Muscle layer of duodenum (tissue), 2 donors: ENCODE data around the gene LRRC8E.
A peak's percentile ranks its signal among the peaks of the same experiment; 100 is the strongest.

Experiments used
- H3K27ac ChIP-seq: one replicate; pipeline ENCODE4 v1.7.0; 2013; ENCODE audit warnings: mild to moderate bottlenecking, low read length
- H3K27me3 ChIP-seq: one replicate; pipeline ENCODE4 v1.7.0; 2013; ENCODE audit warnings: low read depth, mild to moderate bottlenecking, control low read depth, low read length
- H3K36me3 ChIP-seq, 2 donors: one replicate each; pipeline ENCODE4 v1.7.0; 2013; ENCODE audit warnings: low read length in 2 of 2, control low read depth in 1 of 2, mild to moderate bottlenecking in 1 of 2; ENCODE audit not compliant: insufficient read depth in 2 of 2, control insufficient read depth in 1 of 2
- H3K4me1 ChIP-seq, 2 donors: one replicate each; pipeline ENCODE4 v1.7.0; 2013; ENCODE audit warnings: low read length in 2 of 2, mild to moderate bottlenecking in 2 of 2, control low read depth in 1 of 2, moderate library complexity in 1 of 2; ENCODE audit not compliant: insufficient read depth in 2 of 2, control insufficient read depth in 1 of 2
- H3K4me3 ChIP-seq, 2 donors: one replicate each; pipeline ENCODE4 v1.7.0; 2013; ENCODE audit warnings: low read length in 2 of 2, low read depth in 1 of 2, mild to moderate bottlenecking in 1 of 2
- H3K9me3 ChIP-seq, 2 donors: one replicate each; pipeline ENCODE4 v1.7.0; 2013; ENCODE audit warnings: low read length in 2 of 2, control low read depth in 1 of 2, mild to moderate bottlenecking in 1 of 2; ENCODE audit not compliant: control insufficient read depth in 1 of 2
- donor health status: healthy.

The LRRC8E gene

DNA sequence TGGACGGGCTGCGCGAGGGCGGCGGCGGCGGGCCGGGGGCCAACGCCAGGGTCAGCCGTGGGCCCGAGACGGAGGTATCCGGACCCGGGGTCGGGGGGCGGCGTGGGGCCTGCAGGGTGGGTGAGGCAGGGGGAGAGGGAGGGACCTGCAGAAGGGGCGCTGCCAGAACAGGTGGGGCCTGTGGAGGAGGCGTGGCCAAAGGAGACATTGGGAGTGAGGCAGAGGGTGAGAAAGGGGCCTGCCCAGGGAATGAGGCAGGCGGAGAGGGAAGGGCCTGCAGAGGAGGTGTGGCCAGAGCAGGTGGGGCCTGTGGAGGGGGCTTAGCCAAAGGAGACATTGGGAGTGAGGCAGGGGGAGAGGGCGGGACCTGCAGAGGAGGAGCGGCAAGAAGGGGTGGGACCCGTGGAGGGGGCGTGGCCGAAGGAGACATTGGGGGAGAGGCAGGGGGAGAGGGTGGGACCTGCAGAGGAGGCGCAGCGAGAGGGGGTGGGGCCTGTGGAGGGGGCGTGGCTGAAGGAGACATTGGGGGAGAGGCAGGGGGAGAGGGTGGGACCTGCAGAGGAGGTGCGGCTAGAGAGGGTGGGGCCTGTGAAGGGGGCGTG, 18.3 kb upstream of the LRRC8E start:
- no peak overlapping the region for H3K27ac ChIP-seq
- H3K27me3 ChIP-seq: peaks cover 26% of the 10 kb centered on the region
- H3K36me3 ChIP-seq: no peaks in the 10 kb centered on the region
- H3K4me3 ChIP-seq: peak overlapping the region in 1 of 2 donors; percentile 61
- H3K9me3 ChIP-seq: no peaks in the 10 kb centered on the region
- peaks cover 0 to 65% of the 10 kb centered on the region in 2 donors for H3K4me1 ChIP-seq

DNA sequence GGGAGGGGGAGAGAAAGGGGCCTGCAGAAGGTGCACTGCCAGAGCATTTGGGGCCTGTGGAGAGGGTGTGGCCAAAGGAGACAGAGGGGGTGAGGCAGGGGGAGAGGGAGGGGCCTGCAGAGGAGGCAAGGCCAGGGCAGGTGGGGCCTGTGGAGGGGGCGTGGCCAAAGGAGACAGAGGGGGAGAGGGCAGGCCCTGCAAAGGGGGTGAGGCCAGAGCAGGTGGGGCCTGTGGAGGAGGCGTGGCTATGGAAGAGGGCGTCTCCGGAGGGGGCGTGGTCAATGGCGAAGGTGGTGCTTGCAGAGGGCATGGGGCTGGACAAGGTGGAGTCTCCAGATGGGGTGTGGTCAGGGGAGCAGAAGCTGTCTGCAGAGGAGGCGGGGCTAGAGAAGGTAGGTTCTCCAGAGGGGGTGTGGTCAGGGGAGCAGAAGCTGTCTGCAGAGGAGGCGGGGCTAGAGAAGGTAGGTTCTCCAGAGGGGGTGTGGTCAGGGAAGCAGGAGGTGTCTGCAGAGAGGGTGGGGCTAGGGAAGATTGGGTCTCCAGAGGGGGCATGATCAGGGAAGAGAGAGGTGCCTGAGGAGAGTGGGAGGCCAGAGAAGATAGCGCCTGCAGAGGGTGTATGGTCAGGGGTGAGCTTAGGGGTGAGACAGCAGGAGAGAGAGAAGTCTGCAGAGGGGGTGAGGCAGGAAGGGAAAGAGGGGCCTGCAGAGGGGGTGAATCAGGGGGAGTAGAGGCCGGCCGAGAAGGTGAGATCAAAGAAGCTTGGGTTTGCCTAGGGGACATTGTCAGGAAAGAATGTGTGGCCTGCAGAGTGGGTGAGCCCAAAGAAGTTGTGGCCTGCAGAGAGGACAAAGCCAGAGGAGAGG, 17.5 kb upstream of the LRRC8E start:
- Histone ChIP-seq H3K36me3 (no peaks in the 10 kb centered on the region), H3K4me3 (peak overlapping the region in 1 of 2 donors; percentile 59), H3K9me3 (no peaks in the 10 kb centered on the region), H3K4me1 (peaks cover 0 to 65% of the 10 kb centered on the region in 2 donors), H3K27ac (no peak overlapping the region), H3K27me3 (peaks cover 26% of the 10 kb centered on the region)

DNA sequence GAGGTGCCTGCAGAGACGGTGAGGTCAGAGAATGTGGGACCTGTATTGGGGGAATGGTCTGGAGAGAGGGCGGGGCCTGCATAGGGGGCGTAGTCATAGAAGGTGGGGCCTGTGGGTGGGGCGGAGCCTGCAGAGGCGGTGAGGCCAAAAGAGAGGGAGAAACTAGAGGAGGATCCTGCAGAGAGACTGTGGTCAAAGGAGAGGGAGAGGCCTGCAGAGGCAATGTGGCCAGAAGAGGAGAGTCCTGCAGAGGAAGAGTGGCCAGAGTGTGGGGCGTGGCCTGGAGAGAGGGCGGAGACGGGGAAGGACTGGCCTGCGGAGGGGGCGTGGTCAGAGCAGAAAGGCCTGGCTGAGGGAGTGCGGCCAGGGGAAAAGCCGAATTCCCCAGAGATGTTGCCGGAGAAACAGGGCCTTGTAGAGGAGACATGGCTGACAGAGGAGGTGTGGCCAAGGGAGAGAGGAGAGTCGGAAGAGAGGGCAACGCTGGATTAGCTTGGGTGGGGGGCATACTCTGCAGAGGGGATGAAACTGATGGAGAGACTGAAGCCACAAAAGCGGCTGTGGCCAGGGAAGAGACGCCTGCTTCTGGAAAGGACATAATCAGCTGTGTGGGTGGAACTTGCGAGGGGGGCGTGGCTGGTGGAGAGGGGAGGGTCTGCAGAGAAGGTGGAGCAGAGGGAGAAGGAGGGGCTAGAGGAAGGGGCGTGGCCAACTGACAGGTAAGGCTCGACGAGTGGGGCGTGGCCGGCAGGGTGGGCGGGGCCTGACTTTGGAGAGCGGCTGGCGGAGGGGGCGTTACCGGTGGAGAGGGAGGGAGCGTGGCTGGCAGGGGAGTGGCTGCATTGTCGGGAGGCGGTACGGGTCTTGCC, 16.6 kb upstream of the LRRC8E start:
- Histone ChIP-seq H3K4me3 (peak overlapping the region; percentile 48 to 59), H3K9me3 (no peaks in the 10 kb centered on the region), H3K36me3 (no peaks in the 10 kb centered on the region), H3K27ac (no peak overlapping the region), H3K27me3 (peaks cover 24% of the 10 kb centered on the region), H3K4me1 (peaks cover 0 to 65% of the 10 kb centered on the region in 2 donors)

DNA sequence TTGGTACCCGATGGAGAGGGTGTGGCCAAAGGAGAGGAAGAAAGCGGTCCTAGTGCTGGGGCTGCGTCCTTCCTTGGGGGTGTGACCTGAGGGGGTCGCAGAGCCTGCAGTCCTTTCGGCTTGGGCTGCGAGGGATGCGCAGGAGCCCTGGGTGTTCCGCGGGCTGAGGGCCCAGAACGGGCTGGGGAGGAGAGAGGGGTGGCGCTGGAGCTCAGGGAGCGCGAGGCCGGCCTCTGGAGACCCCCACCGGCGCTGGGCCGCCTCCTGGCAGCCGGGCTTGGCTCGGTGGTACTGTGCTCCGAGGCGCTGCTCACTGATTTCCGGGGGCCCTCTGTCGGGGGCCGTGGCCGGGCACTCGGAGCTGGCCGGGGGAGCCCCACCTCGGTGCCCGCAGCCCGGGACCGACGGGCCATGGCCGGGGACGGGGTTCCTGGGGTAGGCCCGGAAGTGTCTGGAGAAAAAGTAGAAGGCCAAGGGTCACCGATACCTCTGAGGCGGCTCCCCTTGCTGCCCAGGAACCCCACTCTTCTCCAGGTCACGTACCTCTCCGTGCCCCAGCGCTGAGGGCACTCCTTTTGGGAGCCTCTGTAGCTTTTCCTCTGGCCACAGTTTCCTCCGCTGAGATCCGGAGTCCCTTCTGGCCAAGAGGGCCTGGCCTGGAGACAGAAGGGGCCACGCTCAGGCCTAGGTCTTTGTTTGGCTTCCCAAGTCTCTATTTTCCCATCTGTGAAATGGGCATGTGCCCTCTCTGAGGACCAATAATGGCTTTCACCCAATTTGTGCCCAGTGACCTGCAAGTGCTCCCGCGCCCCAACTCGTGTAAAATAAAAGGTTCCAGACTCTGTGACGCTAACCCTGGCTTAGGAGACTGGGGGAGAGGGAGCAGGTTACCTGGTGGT, 15.8 kb upstream of the LRRC8E start:
- no peaks in the 10 kb centered on the region for H3K36me3 ChIP-seq
- no peak overlapping the region for H3K27ac ChIP-seq
- peaks cover 16% of the 10 kb centered on the region for H3K27me3 ChIP-seq
- no peaks in the 10 kb centered on the region for H3K9me3 ChIP-seq
- peak overlapping the region in 1 of 2 donors; percentile 59 for H3K4me3 ChIP-seq
- peaks cover 0 to 62% of the 10 kb centered on the region in 2 donors for H3K4me1 ChIP-seq

- peaks cover 0 to 56% of the 10 kb centered on the region in 2 donors for H3K4me1 ChIP-seq
- H3K27ac ChIP-seq: no peak overlapping the region
- peaks cover 15% of the 10 kb centered on the region for H3K27me3 ChIP-seq
- H3K4me3 ChIP-seq: no peak overlapping the region
- H3K9me3 ChIP-seq: no peaks in the 10 kb centered on the region
- no peaks in the 10 kb centered on the region for H3K36me3 ChIP-seq
Measured at GRCh38 chr19:7873304-7874075, 14.8 kb upstream of the LRRC8E start.

- peaks cover 15% of the 10 kb centered on the region for H3K27me3 ChIP-seq
- H3K9me3 ChIP-seq: no peaks in the 10 kb centered on the region
- no peak within 1 kb of the TSS for H3K27ac ChIP-seq
- no peaks in the 10 kb centered on the region for H3K36me3 ChIP-seq
- H3K4me1 ChIP-seq: peaks cover 0 to 48% of the 10 kb centered on the region in 2 donors
- no peak within 1 kb of the TSS for H3K4me3 ChIP-seq
Measured at GRCh38 chr19:7874076-7874896, 14.0 kb upstream of the LRRC8E start, which contains the start of gene PRR36. Gene PRR36, minus strand, starts transcription at chr19:7874390. Its CDS starts 701 bp downstream, at chr19:7873689.

DNA sequence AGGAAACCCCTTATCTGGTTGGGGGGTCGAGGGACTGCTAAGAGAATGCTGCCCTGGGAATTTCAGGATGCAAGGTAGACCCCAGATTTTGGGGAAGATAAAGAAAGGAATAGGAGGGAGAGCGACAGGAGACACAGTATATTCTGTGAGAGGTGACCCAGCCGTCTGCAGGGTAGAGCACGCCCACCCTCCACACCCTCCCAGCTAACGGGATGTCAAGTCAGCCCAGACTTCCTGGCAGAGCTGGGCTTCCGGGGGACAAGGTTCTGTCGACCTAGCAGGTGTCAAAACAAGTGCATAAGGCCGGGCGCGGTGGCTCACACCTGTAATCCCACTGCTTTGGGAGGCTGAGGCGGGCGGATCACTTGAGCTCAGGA, 13.4 kb upstream of the LRRC8E start:
- H3K27ac ChIP-seq: no peak overlapping the region
- no peaks in the 10 kb centered on the region for H3K36me3 ChIP-seq
- H3K9me3 ChIP-seq: no peaks in the 10 kb centered on the region
- peaks cover 0 to 42% of the 10 kb centered on the region in 2 donors for H3K4me1 ChIP-seq
- H3K4me3 ChIP-seq: no peak overlapping the region
- peaks cover 15% of the 10 kb centered on the region for H3K27me3 ChIP-seq

- Histone ChIP-seq H3K4me3 (no peak overlapping the region), H3K4me1 (peaks cover 0 to 21% of the 10 kb centered on the region in 2 donors), H3K27me3 (peaks cover 15% of the 10 kb centered on the region), H3K9me3 (no peaks in the 10 kb centered on the region), H3K36me3 (no peaks in the 10 kb centered on the region), H3K27ac (no peak overlapping the region)
Measured at GRCh38 chr19:7877249-7877836, 11.0 kb upstream of the LRRC8E start.

DNA sequence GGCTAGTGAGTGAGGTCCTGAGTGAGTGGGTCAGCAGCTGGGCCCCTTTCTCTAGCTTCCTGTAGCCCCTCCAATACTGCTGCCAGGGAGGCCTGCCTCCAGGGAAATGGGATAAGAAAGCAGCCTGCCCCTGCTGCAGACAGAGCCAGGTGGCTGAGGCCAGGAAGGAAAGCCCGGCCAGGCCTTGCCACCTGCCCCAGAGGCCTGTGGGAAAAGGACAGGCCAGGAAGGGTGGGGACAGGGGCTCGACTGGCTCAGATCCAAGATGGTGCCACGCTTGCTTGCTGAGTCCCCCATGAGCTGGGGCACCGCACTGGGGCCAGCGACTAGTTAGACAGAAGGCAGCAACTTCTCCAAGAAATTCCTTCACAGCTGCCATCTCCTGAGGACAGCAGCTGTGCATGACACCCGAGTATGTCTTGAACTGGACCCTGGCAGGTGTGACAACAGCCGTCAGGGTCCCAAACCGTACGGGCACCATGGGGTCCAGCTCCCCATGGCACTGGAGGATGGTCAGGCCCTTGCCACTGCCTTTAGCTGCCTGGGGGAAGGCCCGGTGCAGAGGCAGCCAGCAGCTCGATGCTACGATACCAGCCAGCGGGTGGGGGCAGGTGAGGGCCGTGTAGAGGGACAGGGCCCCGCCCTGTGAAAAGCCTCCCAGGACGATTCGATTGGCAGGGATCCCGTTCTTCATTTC, 9.1 kb upstream of the LRRC8E start:
- Histone ChIP-seq H3K27me3 (peaks cover 5% of the 10 kb centered on the region), H3K36me3 (no peaks in the 10 kb centered on the region), H3K9me3 (no peaks in the 10 kb centered on the region), H3K4me3 (no peak overlapping the region), H3K27ac (no peak overlapping the region), H3K4me1 (peaks cover 0 to 6% of the 10 kb centered on the region in 2 donors)
